Heart left ventricle (tissue), 16 donors: ENCODE measurements around the gene ZNF326. TPM values are rescaled to one million over a fixed set of nuclear protein-coding genes. Genes with fewer than 3 reads are reported as not detected.

Experiments used
- ATAC-seq, 4 donors: fragments of 200-7000 bp; cut with Tn5 transposase; one replicate each; pipeline ENCODE4 v1.9.1; 2020 to 2022; ENCODE audit warnings: moderate library complexity in 4 of 4, mild to moderate bottlenecking in 3 of 4, moderate number of reproducible peaks in 1 of 4
- DNase-seq, 5 donors: peaks; one replicate each; pipeline ENCODE4 v3.0.0-alpha.2; 2020
- H3K27ac ChIP-seq, 12 donors: fragments of 200-600 bp; sonication (generic) in 4 of 12; one replicate each; pipeline versions ENCODE4 v1.5.0 to v1.8.0; 2016 to 2022; ENCODE audit warnings: mild to moderate bottlenecking in 2 of 12
- H3K27me3 ChIP-seq, 9 donors: fragments of 200-600 bp; sonication (generic) in 2 of 9; one replicate each; pipeline versions ENCODE4 v1.5.1 to v1.8.0; 2016 to 2022; ENCODE audit warnings: mild to moderate bottlenecking in 3 of 9
- H3K36me3 ChIP-seq, 9 donors: fragments of 200-600 bp; sonication (generic) in 2 of 9; one replicate each; pipeline versions ENCODE4 v1.5.0 to v1.8.0; 2018 to 2022; ENCODE audit warnings: mild to moderate bottlenecking in 2 of 9
- H3K4me1 ChIP-seq, 12 donors: fragments of 200-600 bp; sonication (generic) in 4 of 12; one replicate each; pipeline versions ENCODE4 v1.5.0 to v1.8.0; 2016 to 2022; ENCODE audit warnings: mild to moderate bottlenecking in 3 of 12
- H3K4me3 ChIP-seq, 12 donors: fragments of 200-600 bp; sonication (generic) in 4 of 12; one replicate each; pipeline versions ENCODE4 v1.5.0 to v1.8.0; 2017 to 2022; ENCODE audit warnings: mild to moderate bottlenecking in 9 of 12, moderate library complexity in 4 of 12
- H3K9me3 ChIP-seq, 12 donors: fragments of 200-600 bp; sonication (generic) in 4 of 12; one replicate each; pipeline versions ENCODE4 v1.5.0 to v1.8.0; 2016 to 2022; ENCODE audit warnings: mild to moderate bottlenecking in 1 of 12
- CTCF ChIP-seq, 12 donors: fragments of 200-600 bp; sonication (generic) in 4 of 12; IDR thresholded peaks; one replicate each; pipeline versions ENCODE4 v1.5.0 to v1.8.0; 2018 to 2022; ENCODE audit warnings: antibody characterized with exemption in 12 of 12, mild to moderate bottlenecking in 5 of 12
- POLR2A ChIP-seq, 2 donors: fragments of 450-650 bp; IDR thresholded peaks; one replicate each; pipeline ENCODE4 v1.6.1; 2017; ENCODE audit warnings: antibody characterized with exemption in 2 of 2, mild to moderate bottlenecking in 2 of 2, moderate library complexity in 2 of 2
- WGBS, 4 donors: extraction: QIAGEN DNeasy Blood & Tissue Kit in 2 of 4; methylation state at CpG; one replicate each; pipeline versions ENCODE4 v1.1.5 to v1.1.7; 2013 to 2018; 5-methylcytosine and 5-hydroxymethylcytosine counted together
- intact Hi-C, 10 donors: fragments of 100-400 bp; cut with DNase I; formaldehyde crosslinking; loops; one replicate each; pipeline versions ENCODE4 v1.11.1 to v1.14.2; 2022
- polyA plus RNA-seq, 2 donors: library from polyadenylated mRNA; stranded (reverse); fragments of 200-250 nt; gene quantifications; one replicate each; pipeline ENCODE4 v1.2.3, GENCODE V29; 2013
- total RNA-seq, 9 donors: library from RNA; depleted of rRNA in 2 of 9; stranded (reverse); fragments of >200 nt in 2 of 9; fragmentation: NEBNext Ultra II Directional in 3 of 9; extraction: Animal tissue kit (Norgen Biotek cat#: 25700) in 3 of 9; gene quantifications; one replicate each; pipeline versions ENCODE4 v1.1.0 to v1.2.4, GENCODE V29; 2016 to 2023
- donor health status: ischemic (EF 13 %, LVEDD 7.1; RV severe dilation, severe dysfunction).
- donor health status: healthy with polysubstance abuse.
- donor health status: DM: no; HTN: yes; CAD: no.
- donor health status: DM: no; HTN: no; CAD: no.
- donor health status: ischemic (EF 25% LVEDD 6.9; RV normal size, moderate dysfunction).
- donor health status: ischemic (EF 25% LVEDD 5.7; RV mildly dilated, moderate dysfunction).
- donor health status: healthy.
- donor health status: DM: yes; HTN: yes; CAD: no.
- donor health status: ischemic (EF 35%, LVEDD 5.7; RV mildly dilated, moderate dysfunction).
- donor health status: nonischemic (EF 11% LVEDD 7.7; RV severe dilation, severe dysfunction).
- donor health status: DM: yes; HTN: yes; CAD: no.
- donor health status: PGD.
- donor health status: ischemic (EF 29% LVEDD 5.4; RV normal size, mild dysfunction).
- donor health status: nonischemic (EF 23%, LVEDD 6.1; RV moderate dilation, normal function).

The ZNF326 gene
- total and polyA plus RNA-seq, 11 donors = 4.9 to 14.7 (median 10.9) TPM

- Histone ChIP-seq H3K9me3 (no peaks in the 10 kb centered on the region), H3K27me3 (no peaks in the 10 kb centered on the region), H3K4me3 (no peak overlapping the region), H3K36me3 (peaks cover 0 to 31% (median 14%) of the 10 kb centered on the region in 9 donors), H3K27ac (no peak overlapping the region), H3K4me1 (peaks cover 0 to 52% (median 27%) of the 10 kb centered on the region in 12 donors)
- intact Hi-C loops = no loop called here
- DNase-seq = no peak
- ATAC-seq = peak in 1 of 4 donors; percentile 9
- TF ChIP-seq POLR2A (IDR thresholded peaks at IDR 0.05) = no peak
- no peak for TF ChIP-seq CTCF (IDR thresholded peaks at IDR 0.05)
- WGBS, 4 donors = 93 to 97% (median 94%) methylated on average over 2 of the region's 2 CpGs
These were observed 6.2 kb downstream of the ZNF326 start for GRCh38 chr1:90000934-90001676.

- Histone ChIP-seq H3K27ac (no peak overlapping the region), H3K4me3 (no peak overlapping the region), H3K4me1 (peaks cover 0 to 9% (median 0%) of the 10 kb centered on the region in 12 donors), H3K9me3 (no peaks in the 10 kb centered on the region), H3K36me3 (peaks cover 0 to 81% (median 62%) of the 10 kb centered on the region in 9 donors), H3K27me3 (no peaks in the 10 kb centered on the region)
- intact Hi-C loops = no loop called here
- no peak for DNase-seq
- TF ChIP-seq POLR2A (IDR thresholded peaks at IDR 0.05) (no peak), CTCF (IDR thresholded peaks at IDR 0.05) (no peak)
- no peak for ATAC-seq
- WGBS, 4 donors = 93 to 97% (median 95%) methylated on average over 2 of the region's 2 CpGs
These were observed 13.1 kb downstream of the ZNF326 start for GRCh38 chr1:90007979-90008404.

GRCh38 chr1:90012300-90012699, 17.4 kb downstream of the ZNF326 start:
- H3K4me1 ChIP-seq = peaks cover 0 to 5% (median 0%) of the 10 kb centered on the region in 12 donors
- TF ChIP-seq CTCF (IDR thresholded peaks at IDR 0.05) (no peak), POLR2A (IDR thresholded peaks at IDR 0.05) (no peak)
- no peaks in the 10 kb centered on the region for H3K27me3 ChIP-seq
- no peak overlapping the region for H3K4me3 ChIP-seq
- intact Hi-C loops = no loop called here
- peaks cover 0 to 99% (median 87%) of the 10 kb centered on the region in 9 donors for H3K36me3 ChIP-seq
- 95 to 99% (median 96%) methylated on average over 2 of the region's 2 CpGs for WGBS, 4 donors
- no peak overlapping the region for H3K27ac ChIP-seq
- DNase-seq (no peak), ATAC-seq (no peak)
- H3K9me3 ChIP-seq = no peaks in the 10 kb centered on the region

- H3K4me1 ChIP-seq = no peaks in the 10 kb centered on the region
- ATAC-seq (no peak), DNase-seq (no peak)
- 94 to 99% (median 97%) methylated on average over 1 of the region's 1 CpG for WGBS, 4 donors
- no peak overlapping the region for H3K27ac ChIP-seq
- H3K4me3 ChIP-seq = no peak overlapping the region
- H3K9me3 ChIP-seq = peaks cover 0 to 24% (median 6%) of the 10 kb centered on the region in 12 donors
- TF ChIP-seq POLR2A (IDR thresholded peaks at IDR 0.05) (no peak), CTCF (IDR thresholded peaks at IDR 0.05) (no peak)
- H3K27me3 ChIP-seq = no peaks in the 10 kb centered on the region
- intact Hi-C loops = no loop called here
- peaks cover 0 to 100% (median 98%) of the 10 kb centered on the region in 9 donors for H3K36me3 ChIP-seq
These were observed 28.8 kb downstream of the ZNF326 start for GRCh38 chr1:90023691-90024090.
